ENCODE data around the gene CCDC91. TPM values are rescaled to one million over a fixed set of nuclear protein-coding genes. Genes with fewer than 3 reads are reported as not detected.
A peak's percentile ranks its signal among the peaks of the same experiment; 100 is the strongest.

CCDC91 gene
- total RNA-seq, 1 experiment from 2014 or later, result 35.9 TPM

- intact Hi-C loops (cut with micrococcal nuclease), result no loop called here
- no peak for DNase-seq (ENCODE audit: unreplicated experiment)
Measured at GRCh38 chr12:28232211-28232928, 42.1 kb downstream of the CCDC91 start.

GRCh38 chr12:28234444-28234843 lies 44.2 kb downstream of the CCDC91 start:
- no TSS peak for BruUV-seq (replicated peaks)

More at GRCh38 chr12:28232211-28232928, 42.1 kb downstream of the CCDC91 start:
- Mint-ChIP-seq H3K27me3 (ENCODE audit: insufficient read depth, unreplicated experiment) (no peaks in the 10 kb centered on the region), H3K9me3 (ENCODE audit: unreplicated experiment) (no peaks in the 10 kb centered on the region), H3K4me3 (ENCODE audit: unreplicated experiment) (no peak overlapping the region), H3K27ac (ENCODE audit: low read depth, unreplicated experiment) (peak overlapping the region; percentile 80), H3K36me3 (ENCODE audit: insufficient read depth, unreplicated experiment) (no peaks in the 10 kb centered on the region), H3K4me1 (ENCODE audit: insufficient read depth, unreplicated experiment) (peaks cover 18% of the 10 kb centered on the region)
- ChIA-PET CTCF (no interaction called here), POLR2A (interaction anchor here (2.7 to 6.1 kb wide), 2 partner anchors 10 to 41 kb away, joined by 9 to 53 read pairs; partner anchors contain the start of gene CCDC91)
- TF ChIP-seq CTCF (IDR thresholded peaks at IDR 0.05; ENCODE audit: unreplicated experiment), result no peak
- no TSS peak for BruUV-seq (replicated peaks)

GRCh38 chr12:28235015-28235414 lies 44.8 kb downstream of the CCDC91 start:
- BruUV-seq (replicated peaks), result no TSS peak
- Mint-ChIP-seq H3K27ac (ENCODE audit: low read depth, unreplicated experiment) (no peak overlapping the region), H3K36me3 (ENCODE audit: insufficient read depth, unreplicated experiment) (no peaks in the 10 kb centered on the region), H3K9me3 (ENCODE audit: unreplicated experiment) (no peaks in the 10 kb centered on the region), H3K27me3 (ENCODE audit: insufficient read depth, unreplicated experiment) (no peaks in the 10 kb centered on the region), H3K4me3 (ENCODE audit: unreplicated experiment) (no peak overlapping the region), H3K4me1 (ENCODE audit: insufficient read depth, unreplicated experiment) (peaks cover 12% of the 10 kb centered on the region)
- ChIA-PET POLR2A (no interaction called here), CTCF (interaction anchor here (0.7 to 1.6 kb wide), 3 partner anchors 14 to 470 kb away, joined by 3 read pairs; no protein-coding TSS in a partner anchor)
- no peak for TF ChIP-seq CTCF (IDR thresholded peaks at IDR 0.05; ENCODE audit: unreplicated experiment)
- no peak for DNase-seq (ENCODE audit: unreplicated experiment)
- intact Hi-C loops (cut with micrococcal nuclease), result no loop called here

More at GRCh38 chr12:28234444-28234843, 44.2 kb downstream of the CCDC91 start:
- DNase-seq (ENCODE audit: unreplicated experiment), result no peak
- Mint-ChIP-seq H3K27me3 (ENCODE audit: insufficient read depth, unreplicated experiment) (no peaks in the 10 kb centered on the region), H3K27ac (ENCODE audit: low read depth, unreplicated experiment) (no peak overlapping the region), H3K9me3 (ENCODE audit: unreplicated experiment) (no peaks in the 10 kb centered on the region), H3K4me3 (ENCODE audit: unreplicated experiment) (no peak overlapping the region), H3K36me3 (ENCODE audit: insufficient read depth, unreplicated experiment) (no peaks in the 10 kb centered on the region), H3K4me1 (ENCODE audit: insufficient read depth, unreplicated experiment) (peaks cover 13% of the 10 kb centered on the region)
- TF ChIP-seq CTCF (IDR thresholded peaks at IDR 0.05; ENCODE audit: unreplicated experiment), result no peak
- ChIA-PET POLR2A (interaction anchor here (6.1 kb wide), 1 partner anchor 43 kb away, joined by 53 read pairs; the partner anchor contains the start of gene CCDC91), CTCF (interaction anchor here (0.7 to 1.6 kb wide), 3 partner anchors 14 to 470 kb away, joined by 3 read pairs; no protein-coding TSS in a partner anchor)
- intact Hi-C loops (cut with micrococcal nuclease), result no loop called here

GRCh38 chr12:28235985-28236384 lies 45.7 kb downstream of the CCDC91 start:
- no peak overlapping the region for H3K4me3 Mint-ChIP-seq (ENCODE audit: unreplicated experiment)
- no peaks in the 10 kb centered on the region for H3K36me3 Mint-ChIP-seq (ENCODE audit: insufficient read depth, unreplicated experiment)
- ChIA-PET CTCF (no interaction called here), POLR2A (no interaction called here)
- no peaks in the 10 kb centered on the region for H3K27me3 Mint-ChIP-seq (ENCODE audit: insufficient read depth, unreplicated experiment)
- no peak for DNase-seq (ENCODE audit: unreplicated experiment)
- peaks cover 12% of the 10 kb centered on the region for H3K4me1 Mint-ChIP-seq (ENCODE audit: insufficient read depth, unreplicated experiment)
- H3K27ac Mint-ChIP-seq (ENCODE audit: low read depth, unreplicated experiment), result no peak overlapping the region
- H3K9me3 Mint-ChIP-seq (ENCODE audit: unreplicated experiment), result no peaks in the 10 kb centered on the region
- intact Hi-C loops (cut with micrococcal nuclease), result no loop called here
- no peak for TF ChIP-seq CTCF (IDR thresholded peaks at IDR 0.05; ENCODE audit: unreplicated experiment)
- BruUV-seq (replicated peaks), result no TSS peak

Measured in MCF 10A (cell line).